ENCODE results near the gene KEAP1.
"Not testable (repeated sequence)": the region's sequence is repeated elsewhere in the genome, so short reads cannot be mapped to it uniquely, and the experiment has no call there.

- not testable (repeated sequence) for TF ChIP-seq MAX (IDR thresholded peaks at IDR 0.05; ENCODE audit: insufficient read depth, insufficient read length); MYC (IDR thresholded peaks at IDR 0.05; ENCODE audit: low read depth, low read length); FOS (IDR thresholded peaks at IDR 0.05; ENCODE audit: borderline replicate concordance, insufficient read depth, low read length); POLR2A (IDR thresholded peaks at IDR 0.05; ENCODE audit: low read depth, low read length); POLR2AphosphoS5 (IDR thresholded peaks at IDR 0.05; ENCODE audit: insufficient read depth, low read depth, low read length); EZH2 (IDR thresholded peaks at IDR 0.05; ENCODE audit: borderline replicate concordance, low read depth, low read length, severe bottlenecking); JUN (IDR thresholded peaks at IDR 0.05; ENCODE audit: borderline replicate concordance, insufficient read depth, insufficient read length, low read depth); GATA2 (IDR thresholded peaks at IDR 0.05; ENCODE audit: insufficient read depth, insufficient read length, low read depth, low read length)
- TF ChIP-seq, protein P1, sequence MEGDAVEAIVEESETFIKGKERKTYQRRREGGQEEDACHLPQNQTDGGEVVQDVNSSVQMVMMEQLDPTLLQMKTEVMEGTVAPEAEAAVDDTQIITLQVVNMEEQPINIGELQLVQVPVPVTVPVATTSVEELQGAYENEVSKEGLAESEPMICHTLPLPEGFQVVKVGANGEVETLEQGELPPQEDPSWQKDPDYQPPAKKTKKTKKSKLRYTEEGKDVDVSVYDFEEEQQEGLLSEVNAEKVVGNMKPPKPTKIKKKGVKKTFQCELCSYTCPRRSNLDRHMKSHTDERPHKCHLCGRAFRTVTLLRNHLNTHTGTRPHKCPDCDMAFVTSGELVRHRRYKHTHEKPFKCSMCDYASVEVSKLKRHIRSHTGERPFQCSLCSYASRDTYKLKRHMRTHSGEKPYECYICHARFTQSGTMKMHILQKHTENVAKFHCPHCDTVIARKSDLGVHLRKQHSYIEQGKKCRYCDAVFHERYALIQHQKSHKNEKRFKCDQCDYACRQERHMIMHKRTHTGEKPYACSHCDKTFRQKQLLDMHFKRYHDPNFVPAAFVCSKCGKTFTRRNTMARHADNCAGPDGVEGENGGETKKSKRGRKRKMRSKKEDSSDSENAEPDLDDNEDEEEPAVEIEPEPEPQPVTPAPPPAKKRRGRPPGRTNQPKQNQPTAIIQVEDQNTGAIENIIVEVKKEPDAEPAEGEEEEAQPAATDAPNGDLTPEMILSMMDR (IDR thresholded peaks at IDR 0.05; ENCODE audit: extremely low read depth in 1 of 2, insufficient read depth in 1 of 2, low read depth in 1 of 2, low read length in 2 of 2): not testable (repeated sequence)
Measured at GRCh38 chr19:10526887-10527286, 23.7 kb upstream of the KEAP1 start.

Measured in endothelial cell of umbilical vein (primary cell).